IPS-20b (cell line): Measurements from ENCODE around the gene TTC24.
"Not testable (repeated sequence)": the region's sequence is repeated elsewhere in the genome, so short reads cannot be mapped to it uniquely, and the experiment has no call there.

Source experiments
- H3K27ac ChIP-seq: one replicate; pipeline ENCODE4 v1.5.1; 2013; ENCODE audit warnings: low read length
- H3K27me3 ChIP-seq: 2 replicates; pipeline ENCODE4 v1.6.1; 2013; ENCODE audit warnings: mild to moderate bottlenecking, low read length, inconsistent platforms; ENCODE audit not compliant: insufficient read depth
- H3K36me3 ChIP-seq: 2 replicates; pipeline ENCODE4 v1.6.1; 2013; ENCODE audit warnings: low read depth, mild to moderate bottlenecking, inconsistent platforms, low read length, moderate library complexity; ENCODE audit not compliant: insufficient read depth
- H3K4me1 ChIP-seq: 2 replicates; pipeline ENCODE4 v1.6.1; 2013; ENCODE audit warnings: mild to moderate bottlenecking, control low read depth, inconsistent platforms, low read length, moderate library complexity; ENCODE audit not compliant: insufficient read depth
- H3K4me3 ChIP-seq: 2 replicates; pipeline ENCODE4 v1.5.1; 2013; ENCODE audit warnings: mild to moderate bottlenecking, low read length, inconsistent platforms
- H3K9ac ChIP-seq: 2 replicates; pipeline ENCODE4 v1.6.1; 2013; ENCODE audit warnings: low read depth, mild to moderate bottlenecking, inconsistent platforms, low read length, moderate library complexity
- H3K9me3 ChIP-seq: 2 replicates; pipeline ENCODE4 v1.6.1; 2013; ENCODE audit warnings: mild to moderate bottlenecking, low read depth, low read length, inconsistent platforms; ENCODE audit not compliant: insufficient read depth

TTC24 gene

GRCh38 chr1:156546267-156546666, 33.3 kb upstream of the TTC24 start:
- no peaks in the 10 kb centered on the region for H3K27me3 ChIP-seq
- peaks cover 72% of the 10 kb centered on the region for H3K36me3 ChIP-seq
- H3K4me1 ChIP-seq, result no peaks in the 10 kb centered on the region
- H3K4me3 ChIP-seq, result no peak overlapping the region
- no peaks in the 10 kb centered on the region for H3K9me3 ChIP-seq
- H3K27ac ChIP-seq, result no peak overlapping the region
- no peak overlapping the region; the same call in 1 of the 2 replicates for H3K9ac ChIP-seq

GRCh38 chr1:156547434-156547833, 32.1 kb upstream of the TTC24 start:
- Histone ChIP-seq H3K9me3 (no peaks in the 10 kb centered on the region), H3K27me3 (no peaks in the 10 kb centered on the region), H3K9ac (no peak overlapping the region), H3K27ac (no peak overlapping the region), H3K4me3 (no peak overlapping the region), H3K4me1 (no peaks in the 10 kb centered on the region), H3K36me3 (peaks cover 74% of the 10 kb centered on the region)

- H3K27ac ChIP-seq, result no peak overlapping the region
- H3K36me3 ChIP-seq, result peaks cover 75% of the 10 kb centered on the region
These were observed 31.5 kb upstream of the TTC24 start for GRCh38 chr1:156547982-156548381.

GRCh38 chr1:156549390-156549789, 30.1 kb upstream of the TTC24 start:
- Histone ChIP-seq H3K27me3 (no peaks in the 10 kb centered on the region), H3K36me3 (peaks cover 72% of the 10 kb centered on the region), H3K27ac (no peak overlapping the region), H3K9me3 (no peaks in the 10 kb centered on the region), H3K9ac (no peak overlapping the region), H3K4me3 (no peak overlapping the region), H3K4me1 (no peaks in the 10 kb centered on the region)

More at GRCh38 chr1:156547982-156548381, 31.5 kb upstream of the TTC24 start:
- H3K27me3 ChIP-seq, result no peaks in the 10 kb centered on the region
- H3K4me1 ChIP-seq, result no peaks in the 10 kb centered on the region
- no peak overlapping the region for H3K9ac ChIP-seq
- H3K4me3 ChIP-seq, result no peak overlapping the region
- H3K9me3 ChIP-seq, result no peaks in the 10 kb centered on the region

GRCh38 chr1:156549831-156550230, 29.7 kb upstream of the TTC24 start:
- Histone ChIP-seq H3K9me3 (no peaks in the 10 kb centered on the region), H3K9ac (no peak overlapping the region), H3K36me3 (peaks cover 74% of the 10 kb centered on the region), H3K27me3 (no peaks in the 10 kb centered on the region), H3K4me1 (no peaks in the 10 kb centered on the region), H3K4me3 (no peak overlapping the region), H3K27ac (no peak overlapping the region)

GRCh38 chr1:156550346-156550745, 29.2 kb upstream of the TTC24 start:
- Histone ChIP-seq H3K9me3 (no peaks in the 10 kb centered on the region), H3K9ac (no peak overlapping the region), H3K4me3 (no peak overlapping the region), H3K27me3 (no peaks in the 10 kb centered on the region), H3K4me1 (no peaks in the 10 kb centered on the region), H3K36me3 (peaks cover 79% of the 10 kb centered on the region), H3K27ac (no peak overlapping the region)

- H3K4me3 ChIP-seq, result no peak overlapping the region
- H3K27ac ChIP-seq, result no peak overlapping the region
- H3K9me3 ChIP-seq, result no peaks in the 10 kb centered on the region
- H3K4me1 ChIP-seq, result no peaks in the 10 kb centered on the region
- H3K27me3 ChIP-seq, result no peaks in the 10 kb centered on the region
- H3K9ac ChIP-seq, result no peak overlapping the region
- H3K36me3 ChIP-seq, result peaks cover 87% of the 10 kb centered on the region
These were observed 28.4 kb upstream of the TTC24 start for GRCh38 chr1:156551066-156551643.

- H3K4me1 ChIP-seq, result no peaks in the 10 kb centered on the region
- no peak overlapping the region for H3K9ac ChIP-seq
- H3K9me3 ChIP-seq, result no peaks in the 10 kb centered on the region
- no peak overlapping the region for H3K4me3 ChIP-seq
- no peaks in the 10 kb centered on the region for H3K27me3 ChIP-seq
- H3K36me3 ChIP-seq, result peaks cover 86% of the 10 kb centered on the region
- H3K27ac ChIP-seq, result no peak overlapping the region
These were observed 27.7 kb upstream of the TTC24 start for GRCh38 chr1:156551869-156552268.

GRCh38 chr1:156552518-156552917, 27.0 kb upstream of the TTC24 start:
- no peak overlapping the region for H3K27ac ChIP-seq
- H3K4me1 ChIP-seq, result no peaks in the 10 kb centered on the region
- peaks cover 79% of the 10 kb centered on the region for H3K36me3 ChIP-seq

GRCh38 chr1:156552937-156553336, 26.6 kb upstream of the TTC24 start:
- peaks cover 75% of the 10 kb centered on the region for H3K36me3 ChIP-seq
- not testable (repeated sequence) for H3K27ac ChIP-seq, H3K4me1 ChIP-seq, H3K9me3 ChIP-seq, H3K9ac ChIP-seq, H3K27me3 ChIP-seq, H3K4me3 ChIP-seq

More at GRCh38 chr1:156552518-156552917, 27.0 kb upstream of the TTC24 start:
- no peaks in the 10 kb centered on the region for H3K9me3 ChIP-seq
- no peak overlapping the region for H3K9ac ChIP-seq
- no peaks in the 10 kb centered on the region for H3K27me3 ChIP-seq
- H3K4me3 ChIP-seq, result no peak overlapping the region

GRCh38 chr1:156553860-156554485, 25.6 kb upstream of the TTC24 start:
- Histone ChIP-seq H3K4me3 (no peak overlapping the region), H3K27ac (no peak overlapping the region), H3K4me1 (no peaks in the 10 kb centered on the region), H3K9ac (no peak overlapping the region), H3K36me3 (peaks cover 65% of the 10 kb centered on the region), H3K9me3 (no peaks in the 10 kb centered on the region), H3K27me3 (no peaks in the 10 kb centered on the region)

GRCh38 chr1:156554971-156555370, 24.6 kb upstream of the TTC24 start:
- Histone ChIP-seq H3K27me3 (no peaks in the 10 kb centered on the region), H3K27ac (no peak overlapping the region), H3K4me1 (no peaks in the 10 kb centered on the region), H3K9me3 (no peaks in the 10 kb centered on the region), H3K9ac (no peak overlapping the region), H3K4me3 (no peak overlapping the region), H3K36me3 (peaks cover 70% of the 10 kb centered on the region)
